RWPE2 (cell line): ENCODE results near the gene INO80.

ENCODE experiments used
- ATAC-seq: fragments of 200-7000 bp; cut with Tn5 transposase; 3 replicates; pipeline ENCODE4 v1.9.1; 2021; ENCODE audit warnings: low read depth
- DNase-seq: peaks from one replicate; pipeline ENCODE4 v3.0.0-alpha.2; 2020; ENCODE audit warnings: low spot score
- H3K27ac ChIP-seq: fragments of 450-650 bp; 2 replicates; pipeline ENCODE4 v1.5.1; 2017; ENCODE audit warnings: mild to moderate bottlenecking; ENCODE audit not compliant: poor library complexity, severe bottlenecking
- H3K27me3 ChIP-seq: fragments of 250-450 bp; sonication (Bioruptor Pico); 2 replicates; pipeline ENCODE4 v1.5.1; 2021; ENCODE audit warnings: mild to moderate bottlenecking, moderate library complexity; ENCODE audit not compliant: insufficient read depth, poor library complexity, severe bottlenecking
- H3K36me3 ChIP-seq: fragments of 250-450 bp; sonication (Bioruptor Pico); 2 replicates; pipeline ENCODE4 v1.5.1; 2020; ENCODE audit warnings: low read depth, mild to moderate bottlenecking, moderate library complexity
- H3K4me1 ChIP-seq: fragments of 250-450 bp; sonication (Bioruptor Pico); 2 replicates; pipeline ENCODE4 v1.5.1; 2021; ENCODE audit warnings: mild to moderate bottlenecking, moderate library complexity; ENCODE audit not compliant: insufficient read depth, poor library complexity, severe bottlenecking
- H3K4me3 ChIP-seq: fragments of 250-450 bp; sonication (Bioruptor Pico); 2 replicates; pipeline ENCODE4 v1.5.1; 2021; ENCODE audit warnings: mild to moderate bottlenecking, moderate library complexity; ENCODE audit not compliant: severe bottlenecking
- H3K9me3 ChIP-seq: fragments of 250-450 bp; sonication (Bioruptor Pico); 2 replicates; pipeline ENCODE4 v1.5.1; 2021; ENCODE audit warnings: mild to moderate bottlenecking, moderate library complexity; ENCODE audit not compliant: severe bottlenecking
- CTCF ChIP-seq: fragments of 450-650 bp; IDR thresholded peaks from one replicate; pipeline ENCODE4 v1.5.1; 2017; ENCODE audit warnings: mild to moderate bottlenecking, moderate library complexity; ENCODE audit not compliant: poor library complexity, severe bottlenecking

The INO80 gene

GRCh38 chr15:41116116-41116961, at the start of gene INO80:
TSS of gene INO80 (minus strand) at chr15:41116280. CDS start at chr15:41096310, 19,970 bp downstream.
- ATAC-seq (peak; percentile 81), DNase-seq (peak; percentile 100)
- Histone ChIP-seq H3K4me1 (peaks cover 7% of the 10 kb centered on the region), H3K36me3 (peaks cover 25% of the 10 kb centered on the region), H3K4me3 (peak within 1 kb of the TSS; percentile 83), H3K27ac (peak within 1 kb of the TSS; percentile 89), H3K27me3 (no peaks in the 10 kb centered on the region), H3K9me3 (no peaks in the 10 kb centered on the region)
- no peak for TF ChIP-seq CTCF

DNA sequence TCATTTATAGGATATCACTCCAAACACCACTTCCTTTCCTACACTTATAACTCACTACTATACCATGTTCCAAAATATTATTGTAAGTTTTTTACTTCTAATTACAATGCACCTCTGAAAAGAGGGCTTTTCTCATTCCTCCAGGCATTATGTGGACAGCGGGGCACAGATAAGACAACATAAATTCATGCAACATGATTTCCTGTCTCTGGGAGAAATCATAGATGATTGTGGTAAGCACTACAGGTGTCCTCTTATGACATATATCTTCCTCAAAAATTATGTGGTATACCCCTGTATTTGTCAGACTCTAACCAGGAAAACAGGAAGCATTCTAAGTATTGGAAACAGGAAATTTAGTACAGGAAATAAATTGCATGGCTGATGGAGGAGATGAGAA, 45.7 kb upstream of the INO80 start:
- no peak for DNase-seq
- no peaks in the 10 kb centered on the region for H3K27me3 ChIP-seq
- H3K9me3 ChIP-seq, result no peaks in the 10 kb centered on the region
- H3K27ac ChIP-seq, result no peak overlapping the region
- no peak for TF ChIP-seq CTCF
- ATAC-seq, result peak; percentile 14; the same call in 1 of the 3 replicates
- H3K4me1 ChIP-seq, result no peaks in the 10 kb centered on the region
- H3K36me3 ChIP-seq, result no peaks in the 10 kb centered on the region
- H3K4me3 ChIP-seq, result no peak overlapping the region

GRCh38 chr15:41161336-41161735, 45.3 kb upstream of the INO80 start:
- ATAC-seq (no peak), DNase-seq (no peak)
- no peak overlapping the region for H3K4me3 ChIP-seq
- no peaks in the 10 kb centered on the region for H3K36me3 ChIP-seq
- no peak for TF ChIP-seq CTCF
- H3K4me1 ChIP-seq, result no peaks in the 10 kb centered on the region
- no peaks in the 10 kb centered on the region for H3K27me3 ChIP-seq
- no peaks in the 10 kb centered on the region for H3K9me3 ChIP-seq
- no peak overlapping the region for H3K27ac ChIP-seq

GRCh38 chr15:41160639-41161315, 44.7 kb upstream of the INO80 start:
- no peaks in the 10 kb centered on the region for H3K4me1 ChIP-seq
- no peak for TF ChIP-seq CTCF
- no peaks in the 10 kb centered on the region for H3K9me3 ChIP-seq
- no peak for ATAC-seq
- no peak overlapping the region for H3K4me3 ChIP-seq
- no peaks in the 10 kb centered on the region for H3K36me3 ChIP-seq
- DNase-seq, result no peak
- H3K27ac ChIP-seq, result no peak overlapping the region
- no peaks in the 10 kb centered on the region for H3K27me3 ChIP-seq
